Activated naive CD8-positive, alpha-beta T cell treated with anti-CD3 and anti-CD28 coated beads, Interleukin-2, amount 50 U/mL, for 24 hours (primary cell): Measurements from ENCODE around the gene ZNF318.
"Not testable (repeated sequence)": the region's sequence is repeated elsewhere in the genome, so short reads cannot be mapped to it uniquely, and the experiment has no call there.

ENCODE experiments used
- ATAC-seq: fragments of 150-1000 bp; cut with Tn5 transposase; one replicate; pipeline ENCODE4 v1.10.0; 2021
- DNase-seq: peaks from one replicate; pipeline ENCODE4 v3.0.0; 2021
- H3K27ac Mint-ChIP-seq: one replicate; pipeline ENCODE4 v1.8.0; 2021; ENCODE audit warnings: mild to moderate bottlenecking, mixed read lengths
- H3K27me3 Mint-ChIP-seq: one replicate; pipeline ENCODE4 v1.8.0; 2021; ENCODE audit warnings: mixed read lengths
- H3K36me3 Mint-ChIP-seq: one replicate; pipeline ENCODE4 v1.8.0; 2021; ENCODE audit warnings: low read depth, mixed read lengths
- H3K4me1 Mint-ChIP-seq: one replicate; pipeline ENCODE4 v1.8.0; 2021; ENCODE audit warnings: mixed read lengths
- H3K4me3 Mint-ChIP-seq: one replicate; pipeline ENCODE4 v1.8.0; 2021; ENCODE audit warnings: mild to moderate bottlenecking, moderate library complexity, mixed read lengths
- H3K9me3 Mint-ChIP-seq: one replicate; pipeline ENCODE4 v1.8.0; 2021; ENCODE audit warnings: mixed read lengths

The ZNF318 gene

GRCh38 chr6:43393602-43394001 is 24.2 kb upstream of the ZNF318 start:
- Mint-ChIP-seq H3K36me3 (no peaks in the 10 kb centered on the region), H3K9me3 (no peaks in the 10 kb centered on the region), H3K27ac (no peak overlapping the region), H3K4me3 (peak overlapping the region; percentile 16), H3K27me3 (peaks cover 29% of the 10 kb centered on the region), H3K4me1 (peaks cover 39% of the 10 kb centered on the region)
- ATAC-seq (no peak), DNase-seq (no peak)

DNA sequence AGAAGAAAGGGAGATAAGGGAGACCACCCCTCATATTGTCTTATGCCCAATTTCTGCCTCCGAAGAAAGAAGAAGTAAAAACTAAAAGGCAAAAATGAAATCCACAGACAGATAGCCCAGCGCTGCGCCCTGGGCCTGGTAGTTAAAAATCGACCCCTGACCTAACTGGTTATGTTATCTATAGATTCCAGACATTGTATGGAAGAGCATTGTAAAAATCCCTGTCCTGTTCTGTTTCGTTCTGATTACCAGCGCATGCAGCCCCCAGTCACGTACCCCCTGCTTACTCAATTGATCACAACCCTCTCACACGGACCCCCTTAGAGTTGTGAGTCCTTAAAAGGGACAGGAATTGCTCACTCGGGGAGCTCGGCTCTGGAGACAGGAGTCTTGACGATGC is 23.7 kb upstream of the ZNF318 start:
- Mint-ChIP-seq H3K27me3 (peaks cover 29% of the 10 kb centered on the region), H3K4me1 (peaks cover 39% of the 10 kb centered on the region)
- H3K27ac Mint-ChIP-seq, ATAC-seq, H3K9me3 Mint-ChIP-seq, DNase-seq, H3K4me3 Mint-ChIP-seq, H3K36me3 Mint-ChIP-seq: not testable (repeated sequence)

DNA sequence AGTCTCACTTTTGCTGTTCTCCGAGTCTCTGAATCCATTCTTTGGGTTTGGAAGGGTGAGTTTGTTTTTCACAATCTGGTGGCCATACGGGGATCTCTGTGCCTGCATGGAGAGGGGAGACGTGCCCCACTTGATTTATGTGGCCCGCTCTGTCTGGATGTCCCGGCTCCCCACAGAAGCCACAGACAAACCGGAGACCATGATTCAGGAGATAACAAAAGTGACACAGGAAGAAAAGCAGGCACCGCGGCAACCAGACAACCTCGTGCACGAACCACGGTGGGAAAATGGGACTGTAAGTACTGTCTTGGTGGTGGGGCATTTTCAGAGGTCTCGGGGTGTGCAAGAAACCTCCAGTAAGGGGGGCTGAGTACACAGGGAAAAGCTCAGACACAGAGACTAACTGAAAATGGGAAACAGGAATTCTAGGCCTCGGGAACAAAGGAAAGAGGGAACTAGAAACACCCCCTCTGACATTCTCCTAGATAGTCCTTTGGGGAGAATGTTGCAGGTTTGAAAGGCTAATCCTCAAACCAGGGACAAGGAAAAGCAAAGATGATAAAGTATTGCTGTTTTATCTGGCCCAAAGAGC is 22.1 kb upstream of the ZNF318 start:
- peak; percentile 40 for DNase-seq
- Mint-ChIP-seq H3K9me3 (no peaks in the 10 kb centered on the region), H3K4me3 (peak overlapping the region; percentile 52), H3K27me3 (peaks cover 29% of the 10 kb centered on the region), H3K4me1 (peaks cover 37% of the 10 kb centered on the region), H3K27ac (peak overlapping the region; percentile 53), H3K36me3 (no peaks in the 10 kb centered on the region)
- peak; percentile 54 for ATAC-seq

- H3K9me3 Mint-ChIP-seq, H3K27ac Mint-ChIP-seq, DNase-seq, H3K36me3 Mint-ChIP-seq, ATAC-seq: not testable (repeated sequence)
- H3K4me3 Mint-ChIP-seq: peak overlapping the region; percentile 52
- peaks cover 29% of the 10 kb centered on the region for H3K27me3 Mint-ChIP-seq
- H3K4me1 Mint-ChIP-seq: peaks cover 37% of the 10 kb centered on the region
Measured at GRCh38 chr6:43390753-43391439, 21.4 kb upstream of the ZNF318 start.

GRCh38 chr6:43389730-43390295 is 20.4 kb upstream of the ZNF318 start:
- no peak overlapping the region for H3K27ac Mint-ChIP-seq
- H3K27me3 Mint-ChIP-seq: peaks cover 28% of the 10 kb centered on the region
- H3K4me3 Mint-ChIP-seq: no peak overlapping the region
- ATAC-seq (no peak), DNase-seq (no peak)
- peaks cover 45% of the 10 kb centered on the region for H3K4me1 Mint-ChIP-seq
- no peaks in the 10 kb centered on the region for H3K9me3 Mint-ChIP-seq
- H3K36me3 Mint-ChIP-seq: no peaks in the 10 kb centered on the region

GRCh38 chr6:43386492-43386891 is 17.0 kb upstream of the ZNF318 start:
- Mint-ChIP-seq H3K4me1 (peaks cover 57% of the 10 kb centered on the region), H3K27me3 (peaks cover 16% of the 10 kb centered on the region), H3K27ac (no peak overlapping the region), H3K36me3 (no peaks in the 10 kb centered on the region), H3K4me3 (no peak overlapping the region), H3K9me3 (no peaks in the 10 kb centered on the region)
- DNase-seq (no peak), ATAC-seq (no peak)

DNA sequence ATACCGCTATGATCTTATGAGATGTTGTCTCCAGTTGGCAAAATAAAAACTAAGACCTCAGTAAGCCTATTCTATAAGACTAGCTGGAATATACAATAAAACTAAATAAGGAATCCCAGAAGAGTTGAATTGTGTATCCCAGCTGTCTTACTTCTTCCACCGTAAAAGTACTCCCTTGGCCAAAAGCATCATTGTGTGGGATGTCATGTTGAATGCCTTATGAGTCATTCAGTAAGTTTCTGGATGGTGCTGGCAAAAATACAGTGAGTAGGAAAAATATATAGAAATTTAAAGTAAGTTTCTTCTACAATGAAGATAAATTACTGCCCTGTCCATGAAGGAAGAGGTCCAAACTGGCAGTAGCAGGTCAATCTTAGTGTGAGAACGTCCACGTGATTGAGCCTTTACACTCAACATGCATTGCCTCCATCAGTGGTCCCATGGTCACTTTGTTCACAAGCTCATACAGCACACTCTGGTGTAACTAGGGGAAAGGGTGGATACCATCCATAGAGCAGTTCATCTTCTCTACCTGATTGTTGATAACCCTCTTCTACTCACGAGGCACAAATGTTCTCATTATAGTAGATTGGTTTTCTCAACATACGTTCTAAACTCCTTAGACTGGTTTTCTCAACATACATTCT is 13.7 kb upstream of the ZNF318 start:
- ATAC-seq (peak; percentile 4), DNase-seq (no peak)
- Mint-ChIP-seq H3K27ac (peak overlapping the region; percentile 87), H3K9me3 (no peaks in the 10 kb centered on the region), H3K36me3 (no peaks in the 10 kb centered on the region), H3K4me3 (peak overlapping the region; percentile 52), H3K4me1 (peaks cover 45% of the 10 kb centered on the region), H3K27me3 (no peaks in the 10 kb centered on the region)

- not testable (repeated sequence) for H3K27ac Mint-ChIP-seq, DNase-seq, H3K4me3 Mint-ChIP-seq, H3K9me3 Mint-ChIP-seq, H3K27me3 Mint-ChIP-seq, H3K36me3 Mint-ChIP-seq, ATAC-seq
- peaks cover 57% of the 10 kb centered on the region for H3K4me1 Mint-ChIP-seq
Measured at GRCh38 chr6:43380858-43381257, 11.4 kb upstream of the ZNF318 start.

DNA sequence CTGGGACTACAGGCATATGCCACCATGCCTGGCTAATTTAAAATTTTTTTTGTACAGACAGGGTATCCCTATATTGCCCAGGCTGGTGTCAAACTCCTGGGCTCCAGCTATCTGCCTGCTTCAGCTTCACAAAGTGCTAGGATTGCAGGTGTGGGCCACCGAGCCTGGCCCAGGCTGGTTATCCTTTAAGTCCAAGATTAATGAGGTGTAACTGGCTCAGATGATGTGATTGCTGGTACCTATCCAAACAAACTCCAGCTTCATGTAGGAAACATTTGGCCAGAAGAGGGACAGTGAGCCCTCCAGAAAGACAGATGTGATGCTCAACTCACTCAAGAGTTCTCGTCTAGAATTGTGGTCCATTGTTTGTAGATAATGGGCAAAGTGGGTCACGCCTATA is 9.2 kb upstream of the ZNF318 start:
- H3K27ac Mint-ChIP-seq: no peak overlapping the region
- no peak overlapping the region for H3K4me3 Mint-ChIP-seq
- ATAC-seq (no peak), DNase-seq (no peak)
- H3K27me3 Mint-ChIP-seq: no peaks in the 10 kb centered on the region
- no peaks in the 10 kb centered on the region for H3K36me3 Mint-ChIP-seq
- H3K9me3 Mint-ChIP-seq: no peaks in the 10 kb centered on the region
- peaks cover 42% of the 10 kb centered on the region for H3K4me1 Mint-ChIP-seq

DNA sequence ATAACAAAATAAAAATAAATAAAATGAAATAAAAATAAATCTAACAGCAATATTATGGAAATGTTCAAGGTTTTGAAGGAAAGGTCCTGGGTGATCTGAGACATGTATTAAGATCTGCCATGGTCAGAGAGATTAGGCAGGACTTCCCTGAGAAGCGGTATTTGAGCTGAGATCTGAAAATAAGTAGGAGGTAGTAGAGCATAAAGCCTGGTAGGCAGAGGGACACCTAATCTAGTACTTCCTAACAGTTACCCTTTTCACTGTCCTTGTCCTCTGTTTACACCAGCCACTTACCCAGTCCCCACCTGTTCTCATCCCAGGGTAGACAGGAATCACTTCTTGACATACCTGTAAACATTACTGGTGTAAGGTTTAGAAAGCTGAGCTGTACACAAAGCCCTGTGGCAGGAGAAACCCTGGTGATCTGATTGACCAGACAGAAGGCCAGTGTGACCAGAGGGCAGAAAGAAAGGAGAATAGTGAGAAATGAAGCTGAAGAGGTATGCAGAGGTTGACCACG is 8.3 kb upstream of the ZNF318 start:
- Mint-ChIP-seq H3K27ac (no peak overlapping the region), H3K9me3 (no peaks in the 10 kb centered on the region), H3K4me1 (peaks cover 38% of the 10 kb centered on the region), H3K36me3 (no peaks in the 10 kb centered on the region), H3K4me3 (no peak overlapping the region), H3K27me3 (no peaks in the 10 kb centered on the region)
- ATAC-seq: no peak
- no peak for DNase-seq

DNA sequence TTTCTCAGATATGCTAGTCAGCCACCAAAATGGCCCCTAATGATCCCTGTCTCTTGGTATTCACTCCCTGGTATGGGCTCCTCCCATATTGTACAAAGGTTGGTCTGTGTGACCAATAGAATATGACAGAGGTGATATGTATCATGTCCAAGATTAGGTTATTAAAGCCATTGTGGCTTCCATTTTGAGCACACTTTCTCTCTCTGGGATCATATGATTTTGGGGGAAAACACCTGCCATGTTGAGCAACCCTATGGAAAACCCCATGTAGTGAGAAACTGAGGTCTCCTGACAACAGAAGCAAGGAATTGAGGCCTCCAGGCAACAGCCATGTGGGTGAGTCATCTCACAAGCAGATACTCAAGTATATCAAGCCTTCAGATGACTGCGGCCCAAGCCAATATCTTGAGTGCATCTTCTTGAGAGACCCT is 7.1 kb upstream of the ZNF318 start:
- peak; percentile 93 for ATAC-seq
- H3K9me3 Mint-ChIP-seq: no peaks in the 10 kb centered on the region
- DNase-seq: peak; percentile 34
- H3K4me3 Mint-ChIP-seq: no peak overlapping the region
- H3K27ac Mint-ChIP-seq: peak overlapping the region; percentile 33
- H3K36me3 Mint-ChIP-seq: no peaks in the 10 kb centered on the region
- H3K27me3 Mint-ChIP-seq: no peaks in the 10 kb centered on the region
- peaks cover 26% of the 10 kb centered on the region for H3K4me1 Mint-ChIP-seq

DNA sequence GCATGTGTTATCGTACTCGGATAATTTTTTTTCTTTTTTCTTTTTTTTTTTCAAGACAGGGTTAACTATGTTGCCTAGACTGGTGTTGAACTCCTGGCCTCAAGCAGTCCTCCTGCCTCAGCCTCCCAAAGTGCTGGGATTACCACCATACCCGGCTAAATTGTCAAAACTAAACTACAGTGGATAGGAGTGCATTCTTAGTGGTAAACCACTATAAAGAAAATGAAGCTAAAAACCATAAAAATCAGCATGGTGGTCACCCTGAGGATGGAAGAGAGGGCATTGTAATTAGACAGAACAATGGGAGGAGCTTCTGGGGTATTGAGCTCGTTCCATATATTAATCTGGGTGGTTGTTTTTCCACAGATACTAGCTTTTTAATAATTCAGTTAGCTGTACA is 6.2 kb upstream of the ZNF318 start:
- Mint-ChIP-seq H3K27ac (no peak overlapping the region), H3K27me3 (no peaks in the 10 kb centered on the region), H3K4me1 (peaks cover 24% of the 10 kb centered on the region), H3K4me3 (no peak overlapping the region), H3K9me3 (no peaks in the 10 kb centered on the region), H3K36me3 (no peaks in the 10 kb centered on the region)
- ATAC-seq (no peak), DNase-seq (no peak)

DNA sequence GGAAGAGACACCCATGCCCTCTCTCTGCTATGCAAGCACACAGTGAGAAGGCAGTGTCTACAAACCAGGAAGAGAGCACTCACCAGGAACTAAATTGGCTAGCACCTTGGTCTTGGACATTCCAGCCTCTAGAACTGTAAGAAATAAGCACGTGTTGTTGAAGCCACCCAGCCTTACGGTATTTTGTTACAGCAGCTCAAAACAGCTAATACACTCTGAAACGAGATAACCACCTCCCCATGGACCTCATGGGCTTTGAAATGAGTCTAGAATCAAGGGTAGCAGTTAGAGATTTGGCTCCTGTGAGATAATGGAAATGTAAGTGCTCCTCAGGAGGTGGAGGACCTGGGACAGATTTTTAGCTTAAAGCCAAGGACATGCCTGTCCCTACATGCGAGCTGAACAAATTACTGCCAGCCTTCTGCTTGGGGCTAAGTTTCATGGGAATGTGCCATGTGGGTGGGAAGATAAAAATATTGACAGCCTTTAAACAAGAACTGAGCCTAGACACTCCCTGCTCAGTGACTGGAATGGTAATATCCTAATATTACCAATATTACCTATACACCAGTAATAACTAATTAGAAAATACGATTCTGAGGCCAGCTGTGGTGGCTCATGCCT is 3.9 kb upstream of the ZNF318 start:
- Mint-ChIP-seq H3K4me3 (no peak overlapping the region), H3K4me1 (peaks cover 33% of the 10 kb centered on the region), H3K9me3 (no peaks in the 10 kb centered on the region), H3K27me3 (no peaks in the 10 kb centered on the region), H3K27ac (no peak overlapping the region), H3K36me3 (no peaks in the 10 kb centered on the region)
- DNase-seq (no peak), ATAC-seq (no peak)

- H3K27me3 Mint-ChIP-seq, H3K36me3 Mint-ChIP-seq, ATAC-seq, H3K9me3 Mint-ChIP-seq, DNase-seq: not testable (repeated sequence)
- Mint-ChIP-seq H3K27ac (peak overlapping the region; percentile 90), H3K4me1 (peaks cover 41% of the 10 kb centered on the region), H3K4me3 (peak overlapping the region; percentile 83)
Measured at GRCh38 chr6:43370003-43370580, 645 bp upstream of the ZNF318 start.
